Ovary (tissue), 3 donors: ENCODE measurements around the gene BMAL2.

Experiments used
- EP300 ChIP-seq: sonication (generic); formaldehyde crosslinking; IDR thresholded peaks from one replicate; pipeline ENCODE4 v1.6.1; 2017; ENCODE audit warnings: antibody characterized with exemption
- TF ChIP-seq, protein P1 (sequence below), 3 donors: fragments of 450-650 bp in 2 of 3; fragments of 200-600 bp in 1 of 3; IDR thresholded peaks; one replicate each; pipeline versions ENCODE4 v1.5.1 to v1.8.0; 2016 to 2022; ENCODE audit warnings: antibody characterized with exemption in 3 of 3, mild to moderate bottlenecking in 1 of 3
- donor health status: DM: no; HTN: no; CAD: no.

DNA sequence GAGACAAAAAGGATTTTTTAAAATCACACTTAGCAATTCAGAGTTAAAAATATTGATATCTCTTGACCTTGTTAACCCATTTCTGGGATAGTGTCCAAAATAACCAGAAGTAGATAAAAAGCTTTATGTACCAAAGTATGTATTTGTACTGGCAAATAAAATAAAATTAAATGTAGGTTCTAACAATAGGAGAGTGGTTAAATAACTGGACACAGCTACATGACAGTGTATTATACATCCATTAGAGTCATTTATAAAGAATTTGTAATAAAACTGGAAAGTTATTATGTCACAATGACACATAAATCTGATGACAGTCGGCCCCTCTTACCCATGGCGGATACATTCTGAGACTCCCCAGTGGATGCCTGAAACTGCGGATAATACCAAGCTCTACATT is 34.0 kb downstream of the BMAL2 start:
- TF ChIP-seq, protein P1, sequence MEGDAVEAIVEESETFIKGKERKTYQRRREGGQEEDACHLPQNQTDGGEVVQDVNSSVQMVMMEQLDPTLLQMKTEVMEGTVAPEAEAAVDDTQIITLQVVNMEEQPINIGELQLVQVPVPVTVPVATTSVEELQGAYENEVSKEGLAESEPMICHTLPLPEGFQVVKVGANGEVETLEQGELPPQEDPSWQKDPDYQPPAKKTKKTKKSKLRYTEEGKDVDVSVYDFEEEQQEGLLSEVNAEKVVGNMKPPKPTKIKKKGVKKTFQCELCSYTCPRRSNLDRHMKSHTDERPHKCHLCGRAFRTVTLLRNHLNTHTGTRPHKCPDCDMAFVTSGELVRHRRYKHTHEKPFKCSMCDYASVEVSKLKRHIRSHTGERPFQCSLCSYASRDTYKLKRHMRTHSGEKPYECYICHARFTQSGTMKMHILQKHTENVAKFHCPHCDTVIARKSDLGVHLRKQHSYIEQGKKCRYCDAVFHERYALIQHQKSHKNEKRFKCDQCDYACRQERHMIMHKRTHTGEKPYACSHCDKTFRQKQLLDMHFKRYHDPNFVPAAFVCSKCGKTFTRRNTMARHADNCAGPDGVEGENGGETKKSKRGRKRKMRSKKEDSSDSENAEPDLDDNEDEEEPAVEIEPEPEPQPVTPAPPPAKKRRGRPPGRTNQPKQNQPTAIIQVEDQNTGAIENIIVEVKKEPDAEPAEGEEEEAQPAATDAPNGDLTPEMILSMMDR (IDR thresholded peaks at IDR 0.05), result no peak
- no peak for TF ChIP-seq EP300
